PC-9 (cell line): ENCODE results near the gene SLC45A2.

Experiments
- EZH2 ChIP-seq: fragments of 200-600 bp; sonication (generic); IDR thresholded peaks from 2 replicates; pipeline ENCODE4 v1.8.0; 2017; ENCODE audit warnings: antibody characterized with exemption, low read depth
- TF ChIP-seq, protein P1 (sequence below): fragments of 200-600 bp; sonication (generic); conservative IDR thresholded peaks from 2 replicates; pipeline ENCODE4 v1.6.1; 2017; ENCODE audit warnings: mixed run types, antibody characterized with exemption, mild to moderate bottlenecking, moderate library complexity

DNA sequence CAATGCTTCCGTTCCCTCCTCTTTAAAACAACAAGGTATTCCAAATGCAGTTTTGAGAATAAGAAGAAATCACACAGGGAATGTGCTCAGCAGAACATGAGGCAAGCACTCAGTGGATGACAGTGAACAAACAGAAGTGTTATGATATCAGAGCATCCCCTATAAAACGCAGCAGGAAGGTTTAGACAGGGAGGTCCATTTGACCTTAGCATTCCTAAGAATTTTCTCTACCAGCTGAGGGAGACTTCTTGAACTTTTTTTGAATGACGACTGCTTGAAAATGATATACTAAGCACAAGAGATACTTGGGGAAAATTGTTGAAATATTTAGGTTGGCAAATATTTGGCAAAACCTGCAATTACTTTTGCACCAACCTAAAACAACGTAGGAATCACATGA, 19.4 kb upstream of the SLC45A2 start:
- TF ChIP-seq, protein P1, sequence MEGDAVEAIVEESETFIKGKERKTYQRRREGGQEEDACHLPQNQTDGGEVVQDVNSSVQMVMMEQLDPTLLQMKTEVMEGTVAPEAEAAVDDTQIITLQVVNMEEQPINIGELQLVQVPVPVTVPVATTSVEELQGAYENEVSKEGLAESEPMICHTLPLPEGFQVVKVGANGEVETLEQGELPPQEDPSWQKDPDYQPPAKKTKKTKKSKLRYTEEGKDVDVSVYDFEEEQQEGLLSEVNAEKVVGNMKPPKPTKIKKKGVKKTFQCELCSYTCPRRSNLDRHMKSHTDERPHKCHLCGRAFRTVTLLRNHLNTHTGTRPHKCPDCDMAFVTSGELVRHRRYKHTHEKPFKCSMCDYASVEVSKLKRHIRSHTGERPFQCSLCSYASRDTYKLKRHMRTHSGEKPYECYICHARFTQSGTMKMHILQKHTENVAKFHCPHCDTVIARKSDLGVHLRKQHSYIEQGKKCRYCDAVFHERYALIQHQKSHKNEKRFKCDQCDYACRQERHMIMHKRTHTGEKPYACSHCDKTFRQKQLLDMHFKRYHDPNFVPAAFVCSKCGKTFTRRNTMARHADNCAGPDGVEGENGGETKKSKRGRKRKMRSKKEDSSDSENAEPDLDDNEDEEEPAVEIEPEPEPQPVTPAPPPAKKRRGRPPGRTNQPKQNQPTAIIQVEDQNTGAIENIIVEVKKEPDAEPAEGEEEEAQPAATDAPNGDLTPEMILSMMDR = no peak
- TF ChIP-seq EZH2 = no peak
